ENCODE measurements around the gene TXLNB.

Gene TXLNB

DNA sequence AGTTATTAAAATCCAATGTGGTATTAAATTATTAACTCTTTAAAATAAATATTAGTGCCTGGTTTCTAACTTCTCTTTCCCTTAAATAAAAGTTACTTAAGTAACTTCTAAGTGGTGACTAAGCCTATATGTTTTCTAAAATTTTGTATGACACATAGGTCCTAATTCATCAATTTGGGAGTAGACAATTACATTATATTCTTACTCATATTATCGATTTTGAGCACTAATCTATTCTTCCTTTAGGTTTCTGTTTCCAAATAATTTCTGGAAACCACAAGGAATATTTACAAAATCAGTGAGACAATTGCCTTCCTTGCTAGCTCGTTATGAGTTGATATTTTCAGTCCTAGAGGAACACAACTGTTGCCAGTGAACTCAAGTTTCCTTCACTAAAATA, 28.3 kb upstream of the TXLNB start:
- intact Hi-C loops (cut with DNase I; ENCODE audit: low total_unique reads) = no loop called here
- Histone ChIP-seq H3K36me3 (no peaks in the 10 kb centered on the region), H3K9me3 (peaks cover 0 to 8% (median 0%) of the 10 kb centered on the region in 3 donors), H3K27ac (no peak overlapping the region), H3K4me1 (no peaks in the 10 kb centered on the region), H3K27me3 (no peaks in the 10 kb centered on the region), H3K4me3 (no peak overlapping the region)
- TF ChIP-seq, protein P1, sequence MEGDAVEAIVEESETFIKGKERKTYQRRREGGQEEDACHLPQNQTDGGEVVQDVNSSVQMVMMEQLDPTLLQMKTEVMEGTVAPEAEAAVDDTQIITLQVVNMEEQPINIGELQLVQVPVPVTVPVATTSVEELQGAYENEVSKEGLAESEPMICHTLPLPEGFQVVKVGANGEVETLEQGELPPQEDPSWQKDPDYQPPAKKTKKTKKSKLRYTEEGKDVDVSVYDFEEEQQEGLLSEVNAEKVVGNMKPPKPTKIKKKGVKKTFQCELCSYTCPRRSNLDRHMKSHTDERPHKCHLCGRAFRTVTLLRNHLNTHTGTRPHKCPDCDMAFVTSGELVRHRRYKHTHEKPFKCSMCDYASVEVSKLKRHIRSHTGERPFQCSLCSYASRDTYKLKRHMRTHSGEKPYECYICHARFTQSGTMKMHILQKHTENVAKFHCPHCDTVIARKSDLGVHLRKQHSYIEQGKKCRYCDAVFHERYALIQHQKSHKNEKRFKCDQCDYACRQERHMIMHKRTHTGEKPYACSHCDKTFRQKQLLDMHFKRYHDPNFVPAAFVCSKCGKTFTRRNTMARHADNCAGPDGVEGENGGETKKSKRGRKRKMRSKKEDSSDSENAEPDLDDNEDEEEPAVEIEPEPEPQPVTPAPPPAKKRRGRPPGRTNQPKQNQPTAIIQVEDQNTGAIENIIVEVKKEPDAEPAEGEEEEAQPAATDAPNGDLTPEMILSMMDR (IDR thresholded peaks at IDR 0.05) = no peak
- DNase-seq = no peak

DNA sequence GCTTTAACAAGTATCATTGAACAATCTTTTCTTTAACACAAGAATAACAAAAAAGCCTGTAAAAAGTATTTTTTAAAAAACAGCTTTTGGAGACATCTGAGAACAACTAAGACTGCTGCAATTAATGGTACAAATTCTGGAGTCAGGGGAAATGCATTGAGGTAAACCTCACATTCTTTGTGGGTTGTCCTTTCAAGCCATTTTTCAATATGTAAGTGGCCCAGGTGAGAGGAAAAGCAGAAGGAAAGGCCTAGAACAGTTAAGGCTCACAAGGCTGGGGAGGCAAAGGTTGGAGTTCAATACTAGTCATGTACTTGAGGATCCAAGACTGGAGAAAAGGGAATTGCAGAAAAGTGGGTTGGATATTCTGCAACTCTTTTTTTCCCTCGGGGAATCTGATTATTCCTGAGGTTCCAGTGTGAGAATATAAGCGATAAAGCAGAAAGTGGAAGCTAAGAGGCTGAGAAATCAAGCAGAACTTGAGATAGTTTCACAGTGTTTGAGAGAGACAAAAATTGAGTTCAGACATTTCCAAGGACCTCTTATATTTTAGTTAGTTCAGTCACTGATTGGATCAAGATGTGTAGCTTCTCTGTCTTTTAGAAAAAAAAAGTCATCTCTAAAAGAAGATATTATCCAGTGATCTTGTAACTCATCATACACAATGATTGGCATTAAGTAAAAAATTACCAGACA, 25.0 kb upstream of the TXLNB start:
- intact Hi-C loops (cut with DNase I; ENCODE audit: low total_unique reads) = no loop called here
- H3K4me1 ChIP-seq = no peaks in the 10 kb centered on the region
- no peak overlapping the region for H3K4me3 ChIP-seq
- H3K27ac ChIP-seq = no peak overlapping the region
- no peaks in the 10 kb centered on the region for H3K27me3 ChIP-seq
- TF ChIP-seq, protein P1 (IDR thresholded peaks at IDR 0.05) = no peak
- no peak for DNase-seq
- no peaks in the 10 kb centered on the region for H3K36me3 ChIP-seq
- peaks cover 0 to 8% (median 0%) of the 10 kb centered on the region in 3 donors for H3K9me3 ChIP-seq

DNA sequence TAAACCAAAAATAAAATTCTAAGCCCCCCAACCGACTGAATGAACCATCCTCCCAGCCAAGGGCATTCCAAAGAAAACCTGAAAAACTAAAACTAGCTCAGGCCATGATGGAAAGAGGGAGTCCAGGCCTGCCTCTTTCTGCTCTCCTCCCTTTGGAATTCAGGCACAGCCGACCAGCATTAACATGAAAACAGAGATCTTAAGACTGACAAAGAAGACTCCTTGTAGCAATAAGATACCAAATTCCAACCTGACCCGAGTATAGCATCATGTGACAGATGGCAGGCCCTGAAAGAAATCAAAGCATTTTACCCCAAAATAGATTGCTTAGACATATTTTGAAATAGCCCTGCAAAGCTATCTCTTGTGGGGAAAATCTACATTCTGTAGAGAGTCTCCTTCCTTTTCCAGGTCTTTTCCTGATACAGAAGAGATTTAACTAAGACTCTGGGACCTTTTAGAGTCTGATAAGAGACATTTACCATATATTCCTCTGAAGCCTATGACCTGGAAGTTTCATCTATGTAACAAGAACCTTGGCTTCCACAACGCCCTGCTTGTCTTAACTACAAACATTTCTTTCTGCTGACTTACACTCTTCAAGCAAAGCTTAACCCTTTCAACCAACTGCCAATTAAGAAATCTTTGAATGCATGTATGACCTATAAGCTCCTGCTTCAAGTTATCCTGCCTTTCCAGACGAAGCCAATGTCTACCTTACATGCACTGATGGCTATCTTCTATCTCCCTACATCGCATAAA, 22.2 kb upstream of the TXLNB start:
- H3K9me3 ChIP-seq = peaks cover 0 to 8% (median 0%) of the 10 kb centered on the region in 3 donors
- no peak for DNase-seq
- no peak overlapping the region for H3K27ac ChIP-seq
- intact Hi-C loops (cut with DNase I; ENCODE audit: low total_unique reads) = no loop called here
- no peaks in the 10 kb centered on the region for H3K27me3 ChIP-seq
- H3K4me1 ChIP-seq = peaks cover 0 to 5% (median 1%) of the 10 kb centered on the region in 4 donors
- TF ChIP-seq, protein P1 (IDR thresholded peaks at IDR 0.05) = no peak
- H3K4me3 ChIP-seq = no peak overlapping the region
- H3K36me3 ChIP-seq = no peaks in the 10 kb centered on the region

DNA sequence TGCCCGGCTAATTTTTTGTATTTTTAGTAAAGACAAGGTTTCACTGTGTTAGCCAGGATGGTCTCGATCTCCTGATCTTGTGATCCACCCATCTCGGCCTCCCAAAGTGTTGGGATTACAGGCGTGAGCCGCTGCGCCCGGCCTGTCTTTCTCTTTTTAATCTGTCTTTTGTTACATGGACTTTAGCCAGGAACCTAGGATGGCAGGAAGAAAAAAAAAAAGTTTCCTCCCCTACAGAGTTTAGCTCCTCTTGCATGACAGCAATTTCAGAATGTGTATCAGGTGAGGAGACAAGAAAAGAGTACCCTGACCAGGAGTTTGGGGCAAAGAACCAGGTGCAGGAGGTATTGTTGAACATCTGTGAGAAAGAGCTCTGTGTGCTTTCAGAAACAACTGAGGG, 21.4 kb upstream of the TXLNB start:
- intact Hi-C loops (cut with DNase I; ENCODE audit: low total_unique reads) = no loop called here
- TF ChIP-seq, protein P1 (IDR thresholded peaks at IDR 0.05) = no peak
- peaks cover 0 to 8% (median 0%) of the 10 kb centered on the region in 3 donors for H3K9me3 ChIP-seq
- H3K27me3 ChIP-seq = no peaks in the 10 kb centered on the region
- H3K36me3 ChIP-seq = no peaks in the 10 kb centered on the region
- H3K4me3 ChIP-seq = no peak overlapping the region
- no peak for DNase-seq
- H3K4me1 ChIP-seq = peaks cover 0 to 7% (median 1%) of the 10 kb centered on the region in 4 donors
- H3K27ac ChIP-seq = no peak overlapping the region

DNA sequence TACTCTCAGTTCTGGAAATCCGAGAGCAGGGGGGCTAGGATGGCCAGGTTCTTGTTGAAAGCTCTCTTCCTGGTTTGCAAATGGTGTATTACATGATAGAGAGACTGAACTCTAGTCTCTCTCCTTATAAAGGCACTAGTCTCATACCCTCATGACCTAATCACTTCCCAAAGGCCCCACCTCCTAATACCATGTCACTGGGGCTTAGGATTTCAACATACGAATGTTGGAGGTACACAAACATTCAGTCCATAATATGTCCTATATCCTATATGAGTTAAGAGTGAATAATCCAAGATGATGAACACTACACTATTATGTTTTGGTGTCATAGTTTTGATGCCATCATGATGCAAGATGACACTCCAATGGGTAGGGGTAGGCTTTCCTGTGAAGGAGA, 20.0 kb upstream of the TXLNB start:
- Histone ChIP-seq H3K4me1 (peaks cover 0 to 7% (median 1%) of the 10 kb centered on the region in 4 donors), H3K4me3 (no peak overlapping the region), H3K9me3 (no peaks in the 10 kb centered on the region), H3K27ac (no peak overlapping the region), H3K27me3 (no peaks in the 10 kb centered on the region), H3K36me3 (no peaks in the 10 kb centered on the region)
- intact Hi-C loops (cut with DNase I; ENCODE audit: low total_unique reads) = no loop called here
- DNase-seq = no peak
- TF ChIP-seq, protein P1 (IDR thresholded peaks at IDR 0.05) = no peak
